Measurements from ENCODE around the gene HBG1.

The HBG1 gene

GRCh38 chr11:5245155-5245554, 4.5 kb downstream of the HBG1 start:
- no peak for DNase-seq

- no peak for DNase-seq
Measured at GRCh38 chr11:5243816-5244180, 5.9 kb downstream of the HBG1 start.

GRCh38 chr11:5242933-5243815, 6.5 kb downstream of the HBG1 start:
- DNase-seq: no peak

- no peak for DNase-seq
Measured at GRCh38 chr11:5242208-5242607, 7.4 kb downstream of the HBG1 start.

GRCh38 chr11:5241458-5241857, 8.2 kb downstream of the HBG1 start:
- no peak for DNase-seq

- no peak for DNase-seq
Measured at GRCh38 chr11:5240458-5240857, 9.2 kb downstream of the HBG1 start.

GRCh38 chr11:5240056-5240455, 9.6 kb downstream of the HBG1 start:
- no peak for DNase-seq

- DNase-seq: no peak
Measured at GRCh38 chr11:5239046-5239445, 10.6 kb downstream of the HBG1 start.

GRCh38 chr11:5238486-5238885, 11.2 kb downstream of the HBG1 start:
- no peak for DNase-seq

GRCh38 chr11:5237420-5237819, 12.2 kb downstream of the HBG1 start:
- DNase-seq: no peak

GRCh38 chr11:5235364-5236095, 14.1 kb downstream of the HBG1 start:
- no peak for DNase-seq

- DNase-seq: no peak
Measured at GRCh38 chr11:5234381-5234834, 15.2 kb downstream of the HBG1 start, which contains the start of gene HBD. HBD (minus strand) TSS chr11:5234483; CDS start chr11:5234433, 50 bp downstream.

- DNase-seq: no peak
Measured at GRCh38 chr11:5233307-5233706, 16.4 kb downstream of the HBG1 start.

GRCh38 chr11:5232821-5233220, 16.8 kb downstream of the HBG1 start:
- DNase-seq: no peak

- no peak for DNase-seq
Measured at GRCh38 chr11:5232176-5232575, 17.5 kb downstream of the HBG1 start.

- DNase-seq: no peak
Measured at GRCh38 chr11:5231111-5231510, 18.5 kb downstream of the HBG1 start.

- DNase-seq: no peak
Measured at GRCh38 chr11:5230266-5230665, 19.4 kb downstream of the HBG1 start.

- DNase-seq: no peak
Measured at GRCh38 chr11:5229796-5230195, 19.9 kb downstream of the HBG1 start.

GRCh38 chr11:5229356-5229755, 20.3 kb downstream of the HBG1 start:
- DNase-seq: no peak

- no peak for DNase-seq
Measured at GRCh38 chr11:5228124-5228523, 21.5 kb downstream of the HBG1 start.

GRCh38 chr11:5227681-5228080, 22.0 kb downstream of the HBG1 start:
- no peak for DNase-seq

GRCh38 chr11:5226732-5227310, 22.8 kb downstream of the HBG1 start, which contains the start of gene HBB:
HBB (minus strand) TSS chr11:5227071; CDS start chr11:5227021, 50 bp downstream.
- DNase-seq: no peak

GRCh38 chr11:5225480-5225871, 24.2 kb downstream of the HBG1 start:
- no peak for DNase-seq

Measured in stimulated activated naive CD4-positive, alpha-beta T cell (primary cell).